ENCODE results near the gene ETV5. TPM values are rescaled to one million over a fixed set of nuclear protein-coding genes. Genes with fewer than 3 reads are reported as not detected.

Gene ETV5
- total RNA-seq, 4 donors from 2014 or later, result 6.6 to 12.4 (median 9.5) TPM

DNA sequence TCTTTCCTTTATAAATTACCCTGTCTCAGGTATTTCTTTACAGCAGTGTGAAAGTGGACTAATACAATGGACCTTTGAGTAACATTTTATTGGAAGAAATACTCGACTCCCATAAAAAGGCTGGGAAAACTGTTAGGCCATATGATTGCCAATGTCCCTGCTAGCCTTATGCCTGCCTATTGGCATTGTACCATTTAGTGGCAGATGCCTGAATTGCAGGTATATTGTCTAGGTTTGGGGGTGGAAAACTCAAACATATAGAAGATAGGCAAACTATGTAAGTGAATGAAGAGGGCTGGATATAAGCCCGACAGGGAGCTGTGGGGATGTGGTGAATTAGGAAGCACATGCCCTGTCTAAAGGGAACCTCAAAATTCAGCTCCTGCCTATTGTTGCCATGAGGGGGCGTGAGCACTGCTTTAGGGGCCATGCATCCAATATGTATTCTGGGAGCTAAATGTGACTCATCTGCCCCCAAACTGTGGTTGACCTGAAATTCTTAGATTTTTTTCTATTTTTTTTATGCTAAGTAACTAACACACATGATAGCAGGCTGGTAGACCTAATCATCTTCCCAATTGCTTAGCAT lies 105.9 kb downstream of the ETV5 start:
- Histone ChIP-seq H3K27me3 (no peaks in the 10 kb centered on the region), H3K4me1 (no peaks in the 10 kb centered on the region), H3K9me3 (no peaks in the 10 kb centered on the region), H3K4me3 (no peak overlapping the region), H3K27ac (replicated peaks in 1 of 4) (no peak overlapping the region), H3K36me3 (no peaks in the 10 kb centered on the region)
- 71% methylated on average over 3 of the region's 3 CpGs for WGBS
- TF ChIP-seq, protein P1, sequence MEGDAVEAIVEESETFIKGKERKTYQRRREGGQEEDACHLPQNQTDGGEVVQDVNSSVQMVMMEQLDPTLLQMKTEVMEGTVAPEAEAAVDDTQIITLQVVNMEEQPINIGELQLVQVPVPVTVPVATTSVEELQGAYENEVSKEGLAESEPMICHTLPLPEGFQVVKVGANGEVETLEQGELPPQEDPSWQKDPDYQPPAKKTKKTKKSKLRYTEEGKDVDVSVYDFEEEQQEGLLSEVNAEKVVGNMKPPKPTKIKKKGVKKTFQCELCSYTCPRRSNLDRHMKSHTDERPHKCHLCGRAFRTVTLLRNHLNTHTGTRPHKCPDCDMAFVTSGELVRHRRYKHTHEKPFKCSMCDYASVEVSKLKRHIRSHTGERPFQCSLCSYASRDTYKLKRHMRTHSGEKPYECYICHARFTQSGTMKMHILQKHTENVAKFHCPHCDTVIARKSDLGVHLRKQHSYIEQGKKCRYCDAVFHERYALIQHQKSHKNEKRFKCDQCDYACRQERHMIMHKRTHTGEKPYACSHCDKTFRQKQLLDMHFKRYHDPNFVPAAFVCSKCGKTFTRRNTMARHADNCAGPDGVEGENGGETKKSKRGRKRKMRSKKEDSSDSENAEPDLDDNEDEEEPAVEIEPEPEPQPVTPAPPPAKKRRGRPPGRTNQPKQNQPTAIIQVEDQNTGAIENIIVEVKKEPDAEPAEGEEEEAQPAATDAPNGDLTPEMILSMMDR (IDR thresholded peaks at IDR 0.05), result no peak
- TF ChIP-seq EP300 (IDR thresholded peaks at IDR 0.05) (no peak), POLR2A (IDR thresholded peaks at IDR 0.05; ENCODE audit: low read depth) (no peak), POLR2AphosphoS5 (IDR thresholded peaks at IDR 0.05) (no peak)
- intact Hi-C loops (cut with DNase I), result no loop called here
- DNase-seq (ENCODE audit: extremely low spot score), result no peak

DNA sequence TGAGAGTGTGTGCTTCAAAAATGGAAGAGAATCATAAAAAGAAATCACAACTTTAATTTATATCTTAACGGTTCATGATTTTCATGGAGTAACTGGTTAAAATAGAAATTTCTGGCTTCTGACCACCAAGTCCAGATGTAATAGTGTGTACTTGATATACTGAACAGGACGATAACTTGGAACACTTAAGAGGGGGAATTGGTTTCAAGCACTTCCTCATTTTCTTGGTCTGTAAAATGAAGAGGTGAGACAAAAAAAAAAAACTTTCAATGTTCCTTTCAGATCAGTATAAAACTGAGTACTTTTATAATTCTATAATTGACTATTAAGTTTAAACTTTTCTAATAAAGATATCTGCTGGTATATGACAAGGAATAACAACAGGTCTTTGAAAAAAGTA lies 107.0 kb downstream of the ETV5 start:
- H3K4me1 ChIP-seq, result no peaks in the 10 kb centered on the region
- WGBS, result 53% methylated on average over 2 of the region's 2 CpGs
- H3K27me3 ChIP-seq, result no peaks in the 10 kb centered on the region
- DNase-seq (ENCODE audit: extremely low spot score), result no peak
- no peak overlapping the region for H3K4me3 ChIP-seq
- no peak overlapping the region for H3K27ac ChIP-seq (replicated peaks in 1 of 4)
- no peaks in the 10 kb centered on the region for H3K36me3 ChIP-seq
- intact Hi-C loops (cut with DNase I), result no loop called here
- TF ChIP-seq POLR2A (IDR thresholded peaks at IDR 0.05; ENCODE audit: low read depth) (no peak), POLR2AphosphoS5 (IDR thresholded peaks at IDR 0.05) (no peak), EP300 (IDR thresholded peaks at IDR 0.05) (no peak)
- TF ChIP-seq, protein P1 (IDR thresholded peaks at IDR 0.05), result no peak
- H3K9me3 ChIP-seq, result no peaks in the 10 kb centered on the region

DNA sequence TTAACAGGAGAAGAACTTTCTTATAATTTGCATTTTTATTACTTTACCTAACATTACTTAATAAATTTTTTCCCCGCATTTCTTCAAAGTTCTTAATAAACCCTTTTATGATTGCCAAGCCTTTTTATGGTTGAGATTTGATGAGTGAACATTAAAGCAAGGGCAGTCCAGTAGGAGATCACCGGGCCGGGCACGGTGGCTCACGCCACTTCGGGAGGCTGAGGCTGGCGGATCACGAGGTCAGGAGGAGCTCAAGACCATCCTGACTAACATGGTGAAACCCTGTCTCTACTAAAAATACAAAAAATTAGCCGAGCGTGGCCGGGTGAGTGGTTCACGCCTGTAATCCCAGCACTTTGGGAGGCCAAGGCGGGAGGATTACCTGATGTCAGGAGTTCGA lies 109.7 kb downstream of the ETV5 start:
- TF ChIP-seq POLR2AphosphoS5 (IDR thresholded peaks at IDR 0.05) (no peak), POLR2A (IDR thresholded peaks at IDR 0.05; ENCODE audit: low read depth) (no peak), EP300 (IDR thresholded peaks at IDR 0.05) (no peak)
- TF ChIP-seq, protein P1 (IDR thresholded peaks at IDR 0.05), result no peak
- 92% methylated on average over 14 of the region's 14 CpGs for WGBS
- DNase-seq (ENCODE audit: extremely low spot score), result no peak

DNA sequence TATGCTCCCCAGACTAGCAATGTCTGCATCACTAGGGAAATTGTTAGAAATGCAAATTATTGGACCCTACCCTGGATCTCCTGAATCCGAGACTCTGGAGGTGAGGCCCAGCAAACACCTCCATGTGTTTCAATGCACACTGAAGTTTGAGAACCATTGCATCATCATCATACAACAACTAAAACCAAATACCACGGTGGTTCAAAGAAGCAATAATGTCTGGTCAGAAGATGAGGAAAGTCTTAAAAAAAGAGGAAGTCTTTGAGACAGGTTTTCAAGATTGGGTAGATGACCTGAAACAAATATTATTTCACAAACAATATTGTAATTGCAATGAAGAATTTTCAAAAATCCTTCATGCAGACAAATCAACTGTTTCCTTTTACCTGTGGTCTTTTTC lies 110.8 kb downstream of the ETV5 start:
- DNase-seq (ENCODE audit: extremely low spot score), result no peak
- no peaks in the 10 kb centered on the region for H3K27me3 ChIP-seq
- H3K4me3 ChIP-seq, result no peak overlapping the region
- no peaks in the 10 kb centered on the region for H3K9me3 ChIP-seq
- 89% methylated on average over 2 of the region's 2 CpGs for whole genome bisulfite sequencing
- peaks cover 0 to 8% (median 5%) of the 10 kb centered on the region in 4 donors for H3K4me1 ChIP-seq
- intact Hi-C loops (cut with DNase I), result no loop called here
- no peak overlapping the region for H3K27ac ChIP-seq (replicated peaks in 1 of 4)
- H3K36me3 ChIP-seq, result no peaks in the 10 kb centered on the region
- TF ChIP-seq POLR2A (IDR thresholded peaks at IDR 0.05; ENCODE audit: low read depth) (no peak), POLR2AphosphoS5 (IDR thresholded peaks at IDR 0.05) (no peak), EP300 (IDR thresholded peaks at IDR 0.05) (no peak)
- TF ChIP-seq, protein P1 (IDR thresholded peaks at IDR 0.05), result no peak

More for the DNA sequence above, 109.7 kb downstream of the ETV5 start:
- Histone ChIP-seq H3K4me3 (no peak overlapping the region), H3K9me3 (no peaks in the 10 kb centered on the region), H3K36me3 (no peaks in the 10 kb centered on the region), H3K4me1 (peaks cover 0 to 5% (median 4%) of the 10 kb centered on the region in 4 donors), H3K27ac (replicated peaks in 1 of 4) (no peak overlapping the region), H3K27me3 (no peaks in the 10 kb centered on the region)
- intact Hi-C loops (cut with DNase I), result no loop called here

DNA sequence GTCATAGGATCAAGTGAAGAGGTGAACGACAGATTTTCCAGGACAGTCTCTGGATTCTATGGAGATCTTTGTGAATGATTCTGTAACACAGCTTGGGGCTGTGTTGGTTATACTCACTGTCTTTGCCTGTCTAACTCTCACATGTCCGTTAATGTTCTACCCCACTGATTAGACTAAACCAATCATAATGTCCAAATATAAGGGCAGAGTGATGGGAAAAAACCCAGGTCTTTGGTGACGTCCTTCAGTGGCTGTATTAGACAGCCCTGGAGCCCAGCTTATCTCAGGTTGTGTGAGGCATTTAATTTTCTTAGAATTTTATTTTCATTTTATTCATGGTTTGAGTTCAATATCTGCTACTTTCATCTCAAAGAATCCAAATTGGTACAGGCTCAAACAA lies 111.8 kb downstream of the ETV5 start:
- H3K4me3 ChIP-seq, result no peak overlapping the region
- H3K36me3 ChIP-seq, result no peaks in the 10 kb centered on the region
- no peak for DNase-seq (ENCODE audit: extremely low spot score)
- H3K27ac ChIP-seq (replicated peaks in 1 of 4), result no peak overlapping the region
- intact Hi-C loops (cut with DNase I), result no loop called here
- TF ChIP-seq POLR2AphosphoS5 (IDR thresholded peaks at IDR 0.05) (no peak), POLR2A (IDR thresholded peaks at IDR 0.05; ENCODE audit: low read depth) (no peak), EP300 (IDR thresholded peaks at IDR 0.05) (no peak)
- TF ChIP-seq, protein P1 (IDR thresholded peaks at IDR 0.05), result no peak
- peaks cover 0 to 18% (median 12%) of the 10 kb centered on the region in 4 donors for H3K4me1 ChIP-seq
- no peaks in the 10 kb centered on the region for H3K27me3 ChIP-seq
- WGBS, result 92% methylated on average over 3 of the region's 3 CpGs
- no peaks in the 10 kb centered on the region for H3K9me3 ChIP-seq
